EL (cell line): ENCODE measurements around the gene DIPK2B.

Source experiments
- DNase-seq: peaks from one replicate; pipeline ENCODE4 v3.0.0-alpha.2; 2016

Gene DIPK2B

GRCh38 chrX:45154462-45154861 lies 46.2 kb downstream of the DIPK2B start:
- DNase-seq = no peak

GRCh38 chrX:45154033-45154360 lies 46.7 kb downstream of the DIPK2B start:
- DNase-seq = no peak
